ENCODE data around the gene CETN2.
"Not testable (repeated sequence)": the region's sequence is repeated elsewhere in the genome, so short reads cannot be mapped to it uniquely, and the experiment has no call there.

Gene CETN2

DNA sequence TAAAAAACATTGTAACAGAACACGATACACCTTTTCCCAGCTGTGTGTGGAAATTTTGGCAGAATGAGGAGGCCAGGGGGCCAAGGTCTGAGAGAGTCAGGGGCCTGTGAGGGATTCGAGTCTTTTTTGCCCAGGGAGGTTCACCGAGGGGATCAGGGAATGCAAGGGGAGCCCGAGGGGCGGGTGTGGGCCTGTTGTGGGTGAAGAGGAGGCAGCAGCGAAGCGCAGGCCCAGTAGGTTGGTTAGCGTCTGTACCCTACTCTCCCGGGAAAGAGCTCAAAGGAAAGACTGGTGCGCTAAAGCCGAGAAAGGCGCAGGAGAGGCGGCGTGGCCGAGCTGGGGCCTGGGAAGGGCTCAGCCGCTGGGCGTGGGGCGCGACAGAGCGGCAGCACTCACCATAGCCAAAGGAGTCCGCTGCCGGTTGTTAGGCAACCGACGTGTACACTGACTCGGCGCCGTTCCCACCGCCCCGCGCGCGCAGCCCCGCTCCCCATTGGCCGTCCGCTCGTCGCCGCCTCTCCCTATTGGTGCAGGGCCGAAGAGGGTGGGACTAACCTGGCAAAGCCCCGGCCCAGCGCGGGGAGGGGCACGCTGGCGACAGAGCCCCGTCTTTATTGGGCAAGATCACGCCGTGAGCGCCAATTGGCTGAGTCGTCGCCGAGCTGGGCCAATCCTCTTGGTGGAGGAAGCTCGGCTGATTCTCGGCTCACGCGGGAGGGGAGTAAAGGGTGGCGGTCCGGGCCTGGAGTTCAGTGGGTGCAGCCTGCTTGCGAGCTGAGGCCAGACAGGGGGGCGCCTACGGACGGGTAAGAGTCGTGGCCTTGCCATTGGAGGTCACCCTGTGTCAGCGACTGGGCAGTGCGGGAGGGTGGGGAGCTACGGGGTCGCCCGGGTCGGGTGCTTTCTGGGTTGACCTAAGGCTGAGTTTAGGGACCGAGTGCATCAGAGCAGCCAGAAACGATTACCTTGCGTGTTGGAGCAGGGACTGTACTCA, at the start of gene CETN2, which contains the start of gene NSDHL:
TSS of gene CETN2 (minus strand) at position 446 of the 994 bp plus-strand sequence. CDS start at position 399, 47 bp downstream.
TSS of gene NSDHL (plus strand) at position 752 of the 994 bp plus-strand sequence. CDS start 15,262 bp downstream, outside the sequence.
- DNase-seq (ENCODE audit: low read depth in 2 of 2), result peak; percentile 81 to 84

GRCh38 chrX:152878976-152879755, 48.6 kb upstream of the CETN2 start:
- no peak for DNase-seq (ENCODE audit: low read depth in 2 of 2)

- DNase-seq (ENCODE audit: low read depth in 2 of 2), result no peak
These were observed 46.6 kb upstream of the CETN2 start for GRCh38 chrX:152876931-152877840.

- DNase-seq (ENCODE audit: low read depth in 2 of 2), result no peak
These were observed 42.8 kb upstream of the CETN2 start for GRCh38 chrX:152873361-152873760.

GRCh38 chrX:152872522-152872921, 42.0 kb upstream of the CETN2 start:
- no peak for DNase-seq (ENCODE audit: low read depth in 2 of 2)

GRCh38 chrX:152871260-152871659, 40.7 kb upstream of the CETN2 start:
- no peak for DNase-seq (ENCODE audit: low read depth in 2 of 2)

GRCh38 chrX:152869972-152870371, 39.4 kb upstream of the CETN2 start:
- no peak for DNase-seq (ENCODE audit: low read depth in 2 of 2)

- DNase-seq (ENCODE audit: low read depth in 2 of 2), result no peak
These were observed 35.8 kb upstream of the CETN2 start for GRCh38 chrX:152866386-152866785.

DNA sequence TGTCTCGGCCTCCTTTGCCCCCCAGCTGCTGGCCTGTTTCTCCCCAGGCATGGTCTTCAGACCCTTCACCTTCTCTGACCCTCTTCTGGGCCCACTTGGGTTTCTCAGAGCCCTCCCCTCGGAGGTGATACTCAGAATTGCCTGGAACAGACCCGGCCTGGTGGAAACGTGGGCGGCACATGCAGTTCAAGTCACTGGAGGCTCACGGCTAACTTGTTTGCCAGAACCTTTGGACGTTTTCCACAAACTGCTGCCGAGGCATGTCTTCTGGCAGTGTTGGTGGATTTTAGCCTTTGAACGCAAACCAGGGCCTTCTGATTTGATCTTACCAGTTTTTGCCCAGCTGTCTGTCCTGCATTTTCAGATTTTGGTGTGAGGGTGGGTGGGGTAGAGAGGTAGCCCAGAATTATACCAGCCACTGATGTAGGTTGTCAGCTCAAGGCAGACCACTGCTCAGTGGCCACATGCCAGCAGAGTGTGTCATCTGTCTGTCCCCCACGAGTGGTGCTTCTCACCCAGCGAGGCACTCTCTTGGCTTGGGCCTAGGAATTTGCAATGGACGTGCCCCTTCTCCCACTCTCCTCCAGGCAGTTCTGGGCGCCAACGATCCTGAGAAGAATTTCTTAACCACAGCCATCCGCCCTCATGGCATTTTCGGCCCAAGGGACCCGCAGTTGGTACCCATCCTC, 34.8 kb upstream of the CETN2 start:
- DNase-seq (ENCODE audit: low read depth in 2 of 2), result no peak

- no peak for DNase-seq (ENCODE audit: low read depth in 2 of 2)
These were observed 31.3 kb upstream of the CETN2 start for GRCh38 chrX:152861826-152862225.

GRCh38 chrX:152861116-152861515, 30.6 kb upstream of the CETN2 start:
- DNase-seq (ENCODE audit: low read depth in 2 of 2), result no peak

DNA sequence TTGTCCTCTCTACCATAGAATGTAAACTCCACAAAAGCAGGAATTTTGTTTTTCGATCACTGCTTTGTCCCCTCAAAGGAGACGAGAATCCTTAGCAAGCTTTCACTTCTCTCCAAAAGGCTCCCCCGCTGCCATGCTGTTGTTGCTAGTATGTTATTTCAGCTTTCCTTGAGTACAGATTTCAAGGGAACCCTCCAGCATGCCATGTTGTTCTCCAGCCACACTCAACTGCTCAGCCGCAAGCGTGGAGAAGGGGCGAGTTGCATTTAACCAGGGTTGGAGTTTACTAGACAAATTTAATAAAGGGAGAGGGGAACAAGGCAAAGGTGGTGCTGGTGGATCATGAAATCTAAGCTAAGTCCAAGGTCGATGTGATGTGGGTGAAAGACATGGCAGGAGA, 23.4 kb upstream of the CETN2 start:
- no peak for DNase-seq (ENCODE audit: low read depth in 2 of 2)

DNA sequence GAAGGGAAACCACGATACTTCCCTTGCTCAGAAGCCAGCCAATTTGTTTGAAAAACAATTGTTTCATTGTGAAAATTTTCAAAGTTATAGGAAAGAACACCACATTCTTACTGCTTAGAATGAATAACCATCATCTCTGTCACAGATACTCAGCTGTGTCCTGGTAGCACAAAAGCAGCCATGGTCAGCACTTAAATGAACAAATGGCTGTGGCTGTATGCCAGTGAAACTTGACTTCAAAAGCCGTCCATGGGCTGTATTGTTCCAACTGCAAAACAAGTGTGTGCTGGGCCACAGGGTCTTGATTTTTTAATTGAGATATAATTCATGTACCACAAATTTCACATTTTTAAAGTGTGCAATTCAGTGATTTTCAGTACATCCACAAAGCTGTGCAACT, 19.9 kb upstream of the CETN2 start:
- no peak for DNase-seq (ENCODE audit: low read depth in 2 of 2)

GRCh38 chrX:152847281-152847680, 16.7 kb upstream of the CETN2 start:
- no peak for DNase-seq (ENCODE audit: low read depth in 2 of 2)

- no peak for DNase-seq (ENCODE audit: low read depth in 2 of 2)
These were observed 15.2 kb upstream of the CETN2 start for GRCh38 chrX:152845618-152846240.

GRCh38 chrX:152844256-152844655, 13.7 kb upstream of the CETN2 start:
- no peak for DNase-seq (ENCODE audit: low read depth in 2 of 2)

DNA sequence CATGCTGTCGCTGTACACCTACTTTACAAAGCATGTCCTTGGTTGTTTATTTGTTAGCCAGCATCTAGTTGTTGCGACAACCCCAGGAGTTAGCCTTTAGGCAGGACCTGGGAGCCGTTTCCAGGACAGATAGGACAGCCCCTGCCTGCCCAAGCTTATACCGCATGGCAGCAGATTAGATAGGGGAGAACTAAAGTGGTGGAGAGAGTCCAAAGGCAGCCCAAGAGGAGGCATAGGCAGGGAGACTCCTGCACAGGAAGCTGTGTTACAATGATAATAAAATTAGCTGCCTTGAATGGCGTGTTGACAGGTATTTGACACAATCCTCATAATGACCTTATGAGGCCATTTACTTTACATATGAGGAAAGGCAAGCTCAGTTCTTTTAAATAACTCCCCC, 13.3 kb upstream of the CETN2 start:
- DNase-seq (ENCODE audit: low read depth in 2 of 2), result no peak

DNA sequence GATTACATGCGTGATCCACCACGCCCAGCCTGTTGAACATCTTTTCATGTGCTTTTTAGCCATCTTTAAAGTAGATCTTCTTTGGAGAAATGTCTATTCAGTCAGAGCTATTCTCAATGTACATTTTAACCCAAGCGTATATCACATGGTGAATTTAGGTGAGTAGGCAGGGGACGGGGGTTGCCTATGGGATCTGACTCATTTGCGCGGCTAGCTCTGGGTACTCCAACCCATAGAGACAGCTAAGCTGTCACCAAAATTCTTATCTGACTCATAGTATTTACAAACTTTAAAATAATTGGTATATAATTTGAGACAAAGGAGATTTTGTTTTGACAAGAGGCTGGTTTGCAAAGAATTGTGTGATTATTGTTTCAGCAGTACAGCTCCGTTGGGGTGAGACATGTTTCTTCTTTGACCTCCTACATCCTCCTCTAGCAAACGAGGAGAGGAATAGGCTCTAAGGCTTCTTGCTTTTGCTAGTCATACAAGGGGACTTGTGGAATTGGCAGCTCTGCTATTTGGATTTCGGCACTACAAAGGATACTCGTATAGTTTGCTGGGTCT, 12.3 kb upstream of the CETN2 start:
- no peak for DNase-seq (ENCODE audit: low read depth in 2 of 2)

- DNase-seq (ENCODE audit: low read depth in 2 of 2), result not testable (repeated sequence)
These were observed 4.9 kb upstream of the CETN2 start for GRCh38 chrX:152835470-152835869.

DNA sequence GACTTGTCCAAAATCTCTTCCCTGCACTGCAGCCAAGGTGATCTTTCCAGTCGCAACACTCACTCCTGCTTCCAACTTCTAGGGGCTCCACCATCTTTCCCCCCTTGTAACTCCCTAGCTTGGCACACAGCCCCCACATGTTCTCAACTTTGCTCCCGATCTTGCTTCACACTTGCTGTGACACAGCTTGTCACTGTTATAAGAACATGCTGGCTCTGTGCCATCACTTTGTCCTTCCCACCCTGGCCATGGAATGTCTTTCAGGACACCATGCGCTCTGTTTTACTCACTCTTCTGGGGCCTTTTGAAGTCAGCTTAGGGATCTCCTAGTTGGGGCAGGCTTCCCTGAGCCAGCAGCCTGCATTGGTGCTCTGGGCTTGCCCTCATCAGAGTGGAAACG, 2.8 kb upstream of the CETN2 start:
- no peak for DNase-seq (ENCODE audit: low read depth in 2 of 2)

Data from stimulated activated CD8-positive, alpha-beta memory T cell treated with anti-CD3 and anti-CD28 coated beads, Interleukin-2, amount 100 ng/mL, for 1 hour (primary cell).